Astrocyte (in vitro differentiated cells and primary cell): ENCODE data around the gene FAM200B. TPM values are rescaled to one million over a fixed set of nuclear protein-coding genes. Genes with fewer than 3 reads are reported as not detected.

ENCODE experiments used
- DNase-seq: peaks from one replicate; pipeline ENCODE4 v3.0.0-alpha.2; 2010; ENCODE audit warnings: low read depth
- FAIRE-seq: peaks from 2 replicates; lab custom pipeline; 2011; peaks lifted over from hg19 to GRCh38; lab: Jason Lieb, UNC
- H2AFZ ChIP-seq: 2 replicates; pipeline ENCODE4 v1.6.0; 2012; ENCODE audit warnings: low read depth, low read length, inconsistent platforms
- H3K27ac ChIP-seq: 2 replicates; pipeline ENCODE4 v1.5.1; 2011; ENCODE audit warnings: low read depth, low read length, inconsistent platforms
- H3K27me3 ChIP-seq: 2 replicates; pipeline ENCODE4 v1.6.0; 2011; ENCODE audit warnings: low read length, inconsistent platforms; ENCODE audit not compliant: insufficient read depth
- H3K36me3 ChIP-seq: 2 replicates; pipeline ENCODE4 v1.5.1; 2011; ENCODE audit warnings: low read length, inconsistent platforms; ENCODE audit not compliant: insufficient read depth
- H3K4me1 ChIP-seq: 2 replicates; pipeline ENCODE4 v1.5.1; 2011; ENCODE audit warnings: low read length, inconsistent platforms; ENCODE audit not compliant: insufficient read depth
- H3K4me2 ChIP-seq: 2 replicates; pipeline ENCODE4 v1.6.0; 2012; ENCODE audit warnings: low read length, inconsistent platforms
- H3K4me3 ChIP-seq: 2 replicates; pipeline ENCODE4 v1.5.1; 2011; ENCODE audit warnings: low read depth, mild to moderate bottlenecking, low read length, inconsistent platforms; ENCODE audit not compliant: insufficient read depth
- H3K79me2 ChIP-seq: 2 replicates; pipeline ENCODE4 v1.6.0; 2012; ENCODE audit warnings: mild to moderate bottlenecking, low read length, inconsistent platforms; ENCODE audit not compliant: insufficient read depth
- H3K9ac ChIP-seq: 2 replicates; pipeline ENCODE4 v1.6.0; 2012; ENCODE audit warnings: mild to moderate bottlenecking, low read length, inconsistent platforms
- H3K9me3 ChIP-seq: 2 replicates; pipeline ENCODE4 v1.5.1; 2012; ENCODE audit warnings: low read depth, mild to moderate bottlenecking, low read length, inconsistent platforms; ENCODE audit not compliant: insufficient read depth
- H4K20me1 ChIP-seq: 2 replicates; pipeline ENCODE4 v1.6.0; 2012; ENCODE audit warnings: low read length, inconsistent platforms; ENCODE audit not compliant: insufficient read depth
- H3K27ac Mint-ChIP-seq: one replicate; pipeline ENCODE4 v1.8.0; 2021; ENCODE audit warnings: mild to moderate bottlenecking, mixed read lengths; ENCODE audit not compliant: unreplicated experiment
- H3K27me3 Mint-ChIP-seq: one replicate; pipeline ENCODE4 v1.8.0; 2021; ENCODE audit warnings: low read depth, mixed read lengths; ENCODE audit not compliant: unreplicated experiment
- H3K36me3 Mint-ChIP-seq: one replicate; pipeline ENCODE4 v1.8.0; 2021; ENCODE audit warnings: low read depth, mixed read lengths; ENCODE audit not compliant: unreplicated experiment
- H3K4me1 Mint-ChIP-seq: one replicate; pipeline ENCODE4 v1.8.0; 2021; ENCODE audit warnings: low read depth, mixed read lengths; ENCODE audit not compliant: unreplicated experiment
- H3K4me3 Mint-ChIP-seq: one replicate; pipeline ENCODE4 v1.8.0; 2021; ENCODE audit warnings: mild to moderate bottlenecking, moderate library complexity, mixed read lengths; ENCODE audit not compliant: unreplicated experiment
- H3K9me3 Mint-ChIP-seq: one replicate; pipeline ENCODE4 v1.8.0; 2021; ENCODE audit warnings: mild to moderate bottlenecking, mixed read lengths; ENCODE audit not compliant: unreplicated experiment
- EZH2 ChIP-seq: IDR thresholded peaks from 2 replicates; pipeline ENCODE4 v1.6.1; 2012; ENCODE audit warnings: mild to moderate bottlenecking, low read length, inconsistent platforms; ENCODE audit not compliant: insufficient read depth
- total RNA-seq: library from RNA; stranded (reverse); gene quantifications from 2 replicates; pipeline ENCODE4 v1.2.1, GENCODE V29; 2021
- TF ChIP-seq, protein P1 (sequence below): IDR thresholded peaks from 2 replicates; pipeline ENCODE4 v1.5.1; 2011; ENCODE audit warnings: low read depth, mild to moderate bottlenecking, inconsistent platforms, low read length, moderate library complexity; ENCODE audit not compliant: insufficient read depth

The FAM200B gene
- total RNA-seq, 1 donor from 2014 or later = 74.7 TPM

DNA sequence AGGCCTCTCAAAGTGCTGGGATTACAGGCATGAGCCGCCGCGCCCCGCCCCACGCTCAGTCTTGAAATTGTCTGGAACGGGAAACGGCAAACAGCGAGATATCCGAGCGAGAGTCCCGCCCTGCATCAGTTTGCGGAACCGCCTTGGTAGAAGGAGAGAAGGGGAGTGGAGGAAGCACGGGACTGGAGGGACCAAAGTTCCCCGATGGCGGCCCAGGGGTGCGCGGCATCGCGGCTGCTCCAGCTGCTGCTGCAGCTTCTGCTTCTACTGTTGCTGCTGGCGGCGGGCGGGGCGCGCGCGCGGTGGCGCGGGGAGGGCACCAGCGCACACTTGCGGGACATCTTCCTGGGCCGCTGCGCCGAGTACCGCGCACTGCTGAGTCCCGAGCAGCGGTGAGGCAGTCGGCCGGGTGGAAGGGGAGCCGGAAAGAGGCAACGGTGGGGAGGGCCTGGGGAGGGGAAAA lies 21.3 kb downstream of the FAM200B start, which contains the start of gene BST1:
Gene BST1 (plus strand): TSS at position 125 of the 463 bp plus-strand sequence. CDS start 80 bp downstream, at position 205.
- DNase-seq (peak; percentile 56), FAIRE-seq (no peak)
- no peak for TF ChIP-seq EZH2
- TF ChIP-seq, protein P1, sequence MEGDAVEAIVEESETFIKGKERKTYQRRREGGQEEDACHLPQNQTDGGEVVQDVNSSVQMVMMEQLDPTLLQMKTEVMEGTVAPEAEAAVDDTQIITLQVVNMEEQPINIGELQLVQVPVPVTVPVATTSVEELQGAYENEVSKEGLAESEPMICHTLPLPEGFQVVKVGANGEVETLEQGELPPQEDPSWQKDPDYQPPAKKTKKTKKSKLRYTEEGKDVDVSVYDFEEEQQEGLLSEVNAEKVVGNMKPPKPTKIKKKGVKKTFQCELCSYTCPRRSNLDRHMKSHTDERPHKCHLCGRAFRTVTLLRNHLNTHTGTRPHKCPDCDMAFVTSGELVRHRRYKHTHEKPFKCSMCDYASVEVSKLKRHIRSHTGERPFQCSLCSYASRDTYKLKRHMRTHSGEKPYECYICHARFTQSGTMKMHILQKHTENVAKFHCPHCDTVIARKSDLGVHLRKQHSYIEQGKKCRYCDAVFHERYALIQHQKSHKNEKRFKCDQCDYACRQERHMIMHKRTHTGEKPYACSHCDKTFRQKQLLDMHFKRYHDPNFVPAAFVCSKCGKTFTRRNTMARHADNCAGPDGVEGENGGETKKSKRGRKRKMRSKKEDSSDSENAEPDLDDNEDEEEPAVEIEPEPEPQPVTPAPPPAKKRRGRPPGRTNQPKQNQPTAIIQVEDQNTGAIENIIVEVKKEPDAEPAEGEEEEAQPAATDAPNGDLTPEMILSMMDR = no peak
- H2AFZ ChIP-seq = peak within 1 kb of the TSS; percentile 94
- peak within 1 kb of the TSS; percentile 80 for H3K9ac ChIP-seq
- Mint-ChIP-seq H3K4me3 (peak within 1 kb of the TSS; percentile 79), H3K27ac (no peak within 1 kb of the TSS), H3K4me1 (peaks cover 4% of the 10 kb centered on the region), H3K27me3 (peaks cover 10% of the 10 kb centered on the region), H3K36me3 (peaks cover 8% of the 10 kb centered on the region), H3K9me3 (peaks cover 8% of the 10 kb centered on the region)
- peak within 1 kb of the TSS; percentile 94 for H3K4me2 ChIP-seq
- H3K27me3 ChIP-seq = no peaks in the 10 kb centered on the region
- H3K36me3 ChIP-seq = no peaks in the 10 kb centered on the region
- H3K79me2 ChIP-seq = no peaks in the 10 kb centered on the region
- H3K27ac ChIP-seq = peak within 1 kb of the TSS; percentile 26
- no peaks in the 10 kb centered on the region for H3K9me3 ChIP-seq
- H3K4me3 ChIP-seq = peak within 1 kb of the TSS; percentile 73
- H4K20me1 ChIP-seq = peaks cover 5% of the 10 kb centered on the region
- H3K4me1 ChIP-seq = peaks cover 7% of the 10 kb centered on the region

DNA sequence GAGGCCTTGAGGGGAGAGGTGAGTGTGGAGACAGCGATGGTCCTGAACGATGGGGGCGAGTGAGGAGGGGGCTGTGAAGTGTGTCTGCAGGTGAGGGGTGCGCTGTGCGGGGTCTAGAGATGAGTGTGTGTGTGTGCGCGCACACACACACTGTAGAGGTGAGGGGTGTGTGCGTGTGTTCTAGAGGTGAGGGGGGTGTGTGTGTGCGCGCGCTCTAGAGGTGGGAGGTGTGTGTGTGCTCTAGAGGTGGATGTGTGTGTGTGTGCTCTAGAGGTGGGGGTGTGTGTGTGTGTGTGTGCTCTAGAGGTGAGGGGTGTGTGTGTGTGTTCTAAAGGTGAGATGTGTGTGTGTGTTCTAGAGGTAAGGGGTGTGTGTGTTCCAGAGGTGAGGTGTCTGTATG lies 21.8 kb downstream of the FAM200B start:
- no peak overlapping the region for H3K27ac Mint-ChIP-seq
- TF ChIP-seq EZH2 = no peak
- TF ChIP-seq, protein P1 = no peak

DNA sequence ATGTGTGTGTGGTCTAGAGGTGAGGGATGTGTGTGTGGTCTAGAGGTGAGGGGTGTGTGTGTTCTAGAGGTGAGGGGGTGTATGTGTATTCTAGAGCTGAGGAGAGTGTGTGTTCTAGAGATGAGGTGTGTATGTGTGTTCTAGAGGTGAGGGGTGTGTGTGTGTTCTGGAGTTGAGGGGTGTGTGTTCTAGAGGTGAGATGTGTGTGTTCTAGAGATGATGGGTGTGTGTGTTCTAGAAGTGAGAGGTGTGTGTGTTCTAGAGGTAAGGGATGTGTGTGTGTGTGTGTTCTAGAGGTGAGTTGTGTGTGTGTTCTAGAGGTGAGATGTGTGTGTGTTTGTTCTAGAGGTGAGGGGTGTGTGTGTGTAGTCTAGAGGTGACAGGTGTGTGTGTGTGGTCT lies 22.5 kb downstream of the FAM200B start:
- H3K79me2 ChIP-seq = no peaks in the 10 kb centered on the region
- DNase-seq (no peak), FAIRE-seq (peak; percentile 88)
- peaks cover 5% of the 10 kb centered on the region for H4K20me1 ChIP-seq
- peak overlapping the region; percentile 36 for H3K27ac Mint-ChIP-seq
- no peak overlapping the region for H3K9ac ChIP-seq
- no peaks in the 10 kb centered on the region for H3K9me3 ChIP-seq
- no peaks in the 10 kb centered on the region for H3K36me3 ChIP-seq
- no peak for TF ChIP-seq EZH2
- TF ChIP-seq, protein P1 = no peak
- H2AFZ ChIP-seq = no peak overlapping the region
- peaks cover 10% of the 10 kb centered on the region for H3K27me3 Mint-ChIP-seq
- H3K9me3 Mint-ChIP-seq = peaks cover 6% of the 10 kb centered on the region
- no peak overlapping the region for H3K4me3 Mint-ChIP-seq
- H3K4me1 ChIP-seq = peaks cover 7% of the 10 kb centered on the region
- no peak overlapping the region for H3K4me3 ChIP-seq
- peaks cover 6% of the 10 kb centered on the region for H3K36me3 Mint-ChIP-seq
- peak overlapping the region; percentile 94 for H3K4me2 ChIP-seq
- H3K4me1 Mint-ChIP-seq = peaks cover 4% of the 10 kb centered on the region
- H3K27me3 ChIP-seq = no peaks in the 10 kb centered on the region
- no peak overlapping the region for H3K27ac ChIP-seq

More for the DNA sequence above, 21.8 kb downstream of the FAM200B start:
- H3K36me3 ChIP-seq = no peaks in the 10 kb centered on the region
- no peak for FAIRE-seq
- no peaks in the 10 kb centered on the region for H3K9me3 ChIP-seq
- peaks cover 5% of the 10 kb centered on the region for H4K20me1 ChIP-seq
- no peaks in the 10 kb centered on the region for H3K79me2 ChIP-seq
- no peak for DNase-seq
- H3K9ac ChIP-seq = peak overlapping the region; percentile 80
- H3K4me2 ChIP-seq = peak overlapping the region; percentile 94
- Mint-ChIP-seq H3K4me3 (peak overlapping the region; percentile 79), H3K27me3 (peaks cover 10% of the 10 kb centered on the region), H3K9me3 (peaks cover 6% of the 10 kb centered on the region), H3K4me1 (peaks cover 4% of the 10 kb centered on the region), H3K36me3 (peaks cover 6% of the 10 kb centered on the region)
- no peaks in the 10 kb centered on the region for H3K27me3 ChIP-seq
- peak overlapping the region; percentile 73 for H3K4me3 ChIP-seq
- H2AFZ ChIP-seq = peak overlapping the region; percentile 94
- peaks cover 7% of the 10 kb centered on the region for H3K4me1 ChIP-seq
- H3K27ac ChIP-seq = no peak overlapping the region
